Activated CD4-positive, alpha-beta T cell treated with anti-CD3 and anti-CD28 coated beads for 4 hours (primary cell): Measurements from ENCODE around the gene MICU1.
"Not testable (repeated sequence)": the region's sequence is repeated elsewhere in the genome, so short reads cannot be mapped to it uniquely, and the experiment has no call there.

Experiments
- DNase-seq, 2 donors: peaks; one replicate each; pipeline ENCODE4 v3.0.0-alpha.2; 2020

Gene MICU1

GRCh38 chr10:72625608-72626443 lies at the start of gene MICU1:
Gene MICU1, minus strand, starts transcription at chr10:72626079. Its CDS starts 59,286 bp downstream, at chr10:72566793.
- DNase-seq, result peak; percentile 96

GRCh38 chr10:72674174-72674573 lies 48.3 kb upstream of the MICU1 start:
- not testable (repeated sequence) for DNase-seq

GRCh38 chr10:72673280-72673679 lies 47.4 kb upstream of the MICU1 start:
- no peak for DNase-seq

GRCh38 chr10:72667207-72667864 lies 41.5 kb upstream of the MICU1 start:
- no peak for DNase-seq

GRCh38 chr10:72665925-72666324 lies 40.0 kb upstream of the MICU1 start:
- DNase-seq, result no peak

GRCh38 chr10:72663971-72664370 lies 38.1 kb upstream of the MICU1 start:
- no peak for DNase-seq

GRCh38 chr10:72661431-72661830 lies 35.6 kb upstream of the MICU1 start:
- no peak for DNase-seq

- DNase-seq, result no peak
Observed at GRCh38 chr10:72660220-72660619, 34.3 kb upstream of the MICU1 start.

GRCh38 chr10:72659694-72660093 lies 33.8 kb upstream of the MICU1 start:
- no peak for DNase-seq

GRCh38 chr10:72658696-72659400 lies 33.0 kb upstream of the MICU1 start:
- DNase-seq, result no peak

GRCh38 chr10:72654720-72655119 lies 28.8 kb upstream of the MICU1 start:
- no peak for DNase-seq

- DNase-seq, result no peak
Observed at GRCh38 chr10:72653383-72654096, 27.7 kb upstream of the MICU1 start.

- DNase-seq, result no peak
Observed at GRCh38 chr10:72649291-72649690, 23.4 kb upstream of the MICU1 start.

- no peak for DNase-seq
Observed at GRCh38 chr10:72648301-72648700, 22.4 kb upstream of the MICU1 start.

- not testable (repeated sequence) for DNase-seq
Observed at GRCh38 chr10:72646971-72647370, 21.1 kb upstream of the MICU1 start.

- no peak for DNase-seq
Observed at GRCh38 chr10:72645263-72645858, 19.5 kb upstream of the MICU1 start.

GRCh38 chr10:72642318-72642717 lies 16.4 kb upstream of the MICU1 start:
- DNase-seq, result no peak

- DNase-seq, result no peak
Observed at GRCh38 chr10:72639441-72639873, 13.6 kb upstream of the MICU1 start.

GRCh38 chr10:72638586-72639440 lies 12.9 kb upstream of the MICU1 start:
- no peak for DNase-seq

- DNase-seq, result no peak
Observed at GRCh38 chr10:72637398-72637857, 11.5 kb upstream of the MICU1 start.

- no peak for DNase-seq
Observed at GRCh38 chr10:72630144-72630543, 4.3 kb upstream of the MICU1 start.

GRCh38 chr10:72626444-72626754 lies 520 bp upstream of the MICU1 start:
- DNase-seq, result no peak
